ENCODE measurements around the gene RBM19.

RBM19 gene

DNA sequence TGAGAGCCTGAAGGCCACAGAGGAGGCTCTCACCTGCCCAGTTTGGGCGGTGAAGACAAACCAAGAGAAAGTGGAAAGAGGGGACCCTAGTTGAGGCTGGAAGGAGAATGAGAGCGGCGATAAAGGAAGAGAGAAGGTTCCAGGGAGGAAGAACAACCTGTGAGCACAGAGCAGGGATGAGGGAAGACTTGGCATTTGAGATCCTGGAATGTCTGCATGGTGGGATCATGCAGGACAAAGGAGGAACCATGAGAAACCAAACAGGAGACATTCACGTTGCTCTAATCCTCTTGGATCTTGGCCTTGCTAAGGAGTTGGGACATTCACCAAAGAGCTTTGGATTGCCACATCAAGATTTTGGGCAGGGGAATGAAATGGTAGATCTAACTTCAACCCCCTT is 22.9 kb upstream of the RBM19 start:
- FAIRE-seq, result no peak

DNA sequence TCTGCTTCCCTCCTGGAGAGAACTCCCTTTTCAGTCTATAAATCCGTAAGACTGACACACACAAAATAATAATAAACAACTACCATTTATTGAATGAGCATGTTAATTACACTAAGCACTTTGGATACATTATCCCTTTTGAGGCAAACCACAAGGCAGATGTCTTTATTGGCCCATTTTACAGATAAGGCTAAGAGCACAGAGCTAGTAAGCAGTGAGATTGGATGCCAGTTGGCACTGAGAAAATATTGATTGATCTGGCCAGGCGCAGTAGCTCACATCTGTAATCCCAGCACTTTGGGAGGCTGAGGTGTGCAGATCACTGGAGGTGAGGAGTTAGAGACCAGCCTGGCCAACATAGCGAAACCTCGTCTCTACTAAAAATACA is 21.9 kb upstream of the RBM19 start:
- no peak for FAIRE-seq

DNA sequence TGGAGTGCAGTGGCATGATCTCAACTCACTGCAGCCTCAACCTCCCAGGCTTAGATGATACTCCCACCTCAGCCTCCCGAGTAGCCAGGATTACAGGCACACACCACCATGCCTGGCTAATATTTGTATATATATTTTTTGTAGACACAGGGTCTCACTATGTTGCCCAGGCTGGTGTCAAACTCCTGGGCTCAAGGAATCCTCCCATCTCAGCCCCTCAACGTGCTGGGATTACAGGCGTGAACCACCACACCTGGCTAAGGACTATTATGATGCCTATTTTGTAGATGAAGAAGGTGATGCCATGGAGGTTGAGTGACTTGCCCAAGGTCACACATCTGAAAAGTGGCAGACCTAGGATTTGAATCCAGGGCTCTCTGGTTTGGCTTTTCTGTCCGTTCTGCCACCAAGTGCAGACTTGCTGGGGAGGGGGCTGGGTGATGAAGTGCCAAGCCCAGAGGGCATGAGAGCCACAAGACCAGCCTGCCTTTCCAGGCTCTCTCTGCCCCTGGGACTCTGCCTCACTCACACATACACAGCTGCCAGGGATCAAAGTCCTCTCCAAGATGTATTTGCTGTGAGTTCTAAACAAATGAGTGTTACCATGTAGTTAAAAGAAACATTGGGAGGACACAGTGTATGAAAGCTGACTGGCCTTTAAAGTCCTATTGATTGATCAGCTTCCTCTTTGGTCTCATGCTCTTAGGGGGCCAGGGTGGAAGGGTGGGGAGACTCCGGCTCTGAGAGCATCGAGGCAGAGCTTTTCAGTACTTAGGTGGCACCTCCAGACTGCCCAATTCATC is 21.3 kb upstream of the RBM19 start:
- FAIRE-seq, result no peak

DNA sequence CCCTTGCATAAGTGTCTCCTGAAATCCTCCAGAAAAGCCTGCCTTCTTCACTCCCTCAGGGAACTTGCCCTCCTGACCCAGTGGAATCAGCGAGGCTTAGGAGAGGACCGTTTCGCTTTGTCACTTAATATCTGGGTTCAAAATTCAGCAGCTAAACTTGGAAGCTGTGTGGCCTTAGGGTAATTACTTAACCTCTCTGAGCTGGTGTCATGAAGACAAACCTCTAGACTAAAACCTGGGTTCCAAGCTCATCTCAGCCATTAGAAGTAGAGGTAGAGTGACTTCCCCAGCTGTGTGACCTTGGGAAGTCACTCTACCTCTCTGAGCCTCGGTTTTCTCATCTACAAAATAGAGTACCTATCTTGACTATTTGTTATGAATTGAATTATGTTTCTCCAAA is 18.3 kb upstream of the RBM19 start:
- FAIRE-seq, result no peak

DNA sequence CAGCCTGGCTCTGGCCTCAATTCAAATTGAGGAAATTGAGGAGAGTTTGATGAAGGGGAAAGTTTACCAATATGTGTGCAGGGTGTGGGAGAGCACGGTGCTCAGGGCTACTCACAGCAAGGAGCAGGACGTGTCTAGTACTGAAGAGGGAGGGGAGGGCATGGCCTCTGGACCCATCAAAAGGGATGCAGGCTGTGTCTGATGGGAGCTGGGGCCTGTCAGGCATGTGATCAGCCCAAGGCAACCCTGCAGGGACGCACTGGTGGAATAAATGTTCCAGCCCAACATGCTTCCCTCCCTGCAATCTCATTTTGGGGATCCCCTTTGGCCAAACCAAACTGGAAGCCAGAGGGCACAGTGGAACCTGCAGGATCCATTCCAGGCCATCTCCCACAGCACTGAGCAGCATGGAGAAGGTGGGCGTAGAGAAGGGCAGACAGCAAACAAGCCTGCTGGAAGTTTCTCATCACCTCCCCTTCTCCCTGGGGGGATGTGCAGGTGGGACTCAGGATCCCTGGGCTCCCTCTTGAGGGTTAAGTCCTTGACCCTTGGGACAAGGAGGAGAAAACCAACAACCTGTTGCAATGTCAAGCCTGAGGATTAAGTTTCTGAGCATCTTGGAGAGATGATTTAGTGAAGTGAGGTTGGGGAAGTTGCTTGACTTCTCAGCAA is 17.8 kb upstream of the RBM19 start:
- FAIRE-seq, result no peak

DNA sequence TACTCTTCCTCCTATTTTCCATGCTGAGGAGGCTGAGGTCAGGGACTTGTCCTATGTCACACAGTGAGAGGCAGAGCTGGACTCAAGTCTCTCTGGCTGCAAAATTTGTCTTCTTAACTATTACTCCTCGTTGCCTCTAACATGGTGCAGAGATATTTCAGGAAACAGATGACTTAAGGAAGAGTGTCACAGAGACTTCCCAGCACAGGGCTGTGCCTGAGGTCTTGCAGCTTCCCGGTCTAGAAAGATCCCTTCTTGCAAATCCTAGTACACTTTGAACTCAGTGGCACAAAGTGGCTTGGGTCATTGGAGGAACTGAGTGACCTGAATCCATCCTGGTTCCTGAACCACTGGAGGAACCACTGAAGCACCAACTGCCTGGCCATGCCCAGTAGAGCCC is 17.1 kb upstream of the RBM19 start:
- FAIRE-seq, result no peak

DNA sequence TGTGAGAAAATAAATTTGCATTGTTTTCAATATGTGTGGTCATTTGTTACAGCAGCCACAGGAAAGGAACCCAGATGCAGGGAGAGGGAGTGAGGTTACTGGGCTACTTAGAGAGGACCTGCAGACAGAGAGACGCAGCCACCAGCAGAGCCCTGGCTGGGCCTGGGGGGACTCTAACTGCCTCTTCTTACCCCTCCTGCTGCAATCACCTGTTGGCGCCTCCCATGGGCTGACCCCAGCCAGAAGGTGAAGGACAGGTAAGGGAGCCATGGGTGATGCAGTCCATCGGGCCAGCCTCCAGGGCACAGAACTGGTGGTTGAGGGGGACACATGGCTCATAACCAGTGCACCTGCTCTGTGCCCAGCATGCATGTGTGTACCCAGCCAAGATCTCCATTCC is 15.8 kb upstream of the RBM19 start:
- FAIRE-seq, result no peak

DNA sequence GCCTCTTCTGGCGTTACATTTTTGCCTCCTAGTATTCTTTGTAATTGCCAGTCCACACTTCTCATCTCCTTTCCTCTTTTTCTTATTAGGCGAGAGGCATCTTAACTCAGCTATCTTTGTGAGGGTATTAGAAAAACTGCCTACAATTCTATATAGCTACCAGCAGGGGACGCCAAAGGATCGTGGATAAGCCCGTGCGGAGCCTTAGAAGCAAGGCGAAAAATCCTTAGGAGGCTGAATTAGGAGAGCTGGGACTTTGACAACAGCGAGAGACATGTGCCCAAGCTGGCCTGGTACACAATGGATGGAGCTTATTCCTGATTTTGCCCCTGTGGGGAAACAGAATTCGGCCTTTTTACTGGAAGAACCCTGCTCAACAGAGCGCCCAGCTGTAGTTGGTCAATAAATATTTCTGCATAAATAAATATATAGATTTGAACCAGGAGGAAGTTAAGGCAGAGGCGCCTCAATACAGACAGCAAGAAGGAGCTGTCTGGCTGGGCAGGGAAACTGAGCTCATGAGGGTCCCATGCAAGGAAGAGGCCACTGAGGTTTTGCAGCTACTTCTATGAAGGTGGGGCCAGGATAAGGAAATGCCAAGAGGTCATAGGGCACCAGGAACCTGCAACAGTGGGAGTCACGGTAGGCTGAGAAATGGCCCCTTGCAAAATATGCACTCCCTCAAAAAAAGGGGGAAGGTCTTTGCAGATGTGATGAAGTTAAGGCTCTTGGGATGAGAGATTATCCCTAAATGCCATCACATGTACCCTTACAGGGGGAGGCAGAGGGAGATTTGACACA is 14.6 kb upstream of the RBM19 start:
- FAIRE-seq, result peak; percentile 93

DNA sequence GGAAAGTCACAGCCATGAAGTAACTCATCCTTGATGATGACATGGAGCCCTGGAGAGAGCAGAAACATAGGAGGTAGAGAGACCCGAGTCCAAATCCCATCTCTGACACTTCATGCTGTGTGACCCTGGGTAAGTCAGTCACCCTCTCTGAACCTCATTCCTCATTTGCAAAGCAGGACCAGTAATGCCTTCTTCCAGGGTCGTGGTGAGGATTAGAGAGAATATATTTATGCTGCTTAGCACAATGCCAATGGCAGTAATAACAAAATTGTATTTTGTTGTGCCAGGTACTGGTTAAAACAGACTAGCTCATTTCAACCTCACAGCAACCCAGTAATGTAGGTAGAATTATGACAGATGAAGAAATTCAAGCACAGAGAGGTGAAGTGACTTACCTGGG is 13.9 kb upstream of the RBM19 start:
- no peak for FAIRE-seq

DNA sequence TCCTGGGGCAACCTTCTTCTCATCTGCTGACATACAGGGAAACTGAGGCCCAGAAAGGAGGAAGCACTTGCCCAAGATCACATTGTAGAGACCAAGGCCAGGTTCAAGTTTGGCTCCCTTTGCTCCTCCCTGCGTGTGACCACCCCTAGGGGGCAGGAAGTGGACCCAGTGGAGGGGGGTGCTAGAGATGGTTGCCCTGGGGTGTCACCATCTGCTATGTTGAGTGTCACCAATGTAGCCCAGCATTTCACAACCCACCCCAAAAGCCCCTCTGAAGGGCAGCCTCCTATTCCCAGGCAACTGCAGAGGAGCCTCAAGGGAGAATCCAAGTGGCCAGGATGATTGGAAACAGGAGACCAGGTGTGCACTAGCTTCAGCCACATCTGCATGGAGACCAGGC is 12.0 kb upstream of the RBM19 start:
- no peak for FAIRE-seq

DNA sequence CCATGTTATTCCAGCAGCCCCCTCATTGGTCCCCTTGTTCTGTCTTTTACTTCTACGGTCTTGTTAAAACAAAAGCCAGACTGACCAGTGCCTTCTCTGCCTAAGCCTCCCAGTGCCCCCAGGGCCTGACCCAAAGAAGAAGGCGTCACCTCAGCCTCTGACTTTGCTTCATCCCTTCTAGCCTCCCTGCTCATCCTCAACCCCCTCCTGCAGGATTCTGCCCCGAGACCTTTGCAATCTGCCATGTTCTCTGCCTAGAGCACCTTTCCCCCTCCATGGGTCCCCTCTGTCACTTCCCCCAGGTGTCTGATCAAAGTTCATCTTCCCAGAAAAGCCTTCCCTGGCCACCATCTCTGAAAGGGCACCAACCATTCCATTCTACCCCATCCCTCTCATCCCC is 7.9 kb upstream of the RBM19 start:
- no peak for FAIRE-seq

DNA sequence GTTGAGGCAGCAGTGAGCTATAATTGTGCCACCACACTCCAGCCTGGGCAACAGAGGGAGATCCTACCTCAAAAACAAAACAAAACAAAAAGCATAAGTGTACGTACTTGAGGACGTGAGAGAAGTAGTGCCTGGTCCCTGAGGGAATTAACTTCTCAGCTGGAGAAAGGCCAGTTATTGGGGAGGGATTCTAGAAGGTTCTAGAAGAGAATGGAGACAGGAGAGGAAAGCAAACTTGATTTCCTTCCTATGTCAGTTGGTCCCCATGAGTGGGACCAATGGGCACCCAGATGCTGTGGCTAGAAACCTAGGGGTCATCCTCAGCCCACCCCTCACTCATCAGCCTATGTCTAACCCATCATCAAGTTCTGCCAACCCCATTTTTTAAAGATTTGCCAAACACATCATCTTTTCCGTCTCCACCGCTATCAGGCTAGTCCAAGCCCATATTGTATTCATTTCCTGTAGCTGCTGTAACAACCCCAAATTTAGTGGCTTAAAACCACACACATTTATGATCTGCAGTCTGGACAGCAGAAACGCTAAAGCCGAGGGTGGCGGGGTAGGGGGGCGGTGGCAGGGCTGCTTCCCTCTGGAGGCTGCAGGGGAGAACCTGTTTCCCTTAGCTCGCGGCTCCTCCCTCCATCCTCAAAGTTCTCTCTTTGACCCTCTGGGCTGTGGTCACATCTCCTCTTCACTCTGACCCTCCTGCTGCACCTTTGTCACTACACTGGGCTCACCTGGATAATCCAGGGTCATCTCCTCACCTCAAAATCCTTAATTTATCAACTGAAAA is 7.2 kb upstream of the RBM19 start:
- FAIRE-seq, result no peak

DNA sequence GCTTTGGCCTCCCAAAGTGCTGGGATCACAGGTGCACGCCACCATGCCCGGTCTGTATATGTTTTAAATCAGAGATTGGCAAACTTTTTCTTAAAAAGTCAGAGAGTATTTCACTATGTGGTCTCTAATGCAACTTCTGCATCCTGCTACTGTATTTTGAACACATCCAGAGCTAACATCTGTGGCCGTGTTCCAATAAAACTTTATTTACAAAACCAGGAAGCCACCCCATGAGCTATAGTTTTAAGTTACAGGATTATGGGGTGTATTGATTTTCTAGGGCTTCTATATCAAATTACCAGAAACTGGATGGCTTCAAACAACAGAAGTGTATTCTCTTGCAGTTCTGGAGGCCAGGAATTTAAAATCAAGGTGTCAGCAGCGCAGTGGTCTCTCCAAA is 5.3 kb upstream of the RBM19 start:
- FAIRE-seq, result no peak

DNA sequence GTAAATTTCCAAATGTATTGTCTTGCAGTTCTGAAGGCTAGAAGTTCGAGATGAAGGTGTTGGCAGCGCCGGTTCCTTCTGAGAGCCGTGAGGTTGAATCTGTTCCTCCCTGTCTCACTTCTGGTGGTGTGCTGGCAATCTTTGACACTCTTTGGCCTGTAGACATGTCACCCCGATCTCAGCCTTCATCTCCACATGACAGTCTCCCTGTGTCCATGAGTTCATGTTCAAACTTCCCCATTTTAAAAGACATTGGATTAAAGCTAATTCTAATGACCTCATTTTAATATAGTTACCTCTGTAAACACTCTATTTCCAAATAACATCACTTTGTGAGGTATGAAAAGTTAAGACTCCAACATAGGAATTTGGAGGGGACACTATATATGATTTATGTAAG is 4.1 kb upstream of the RBM19 start:
- FAIRE-seq, result no peak

DNA sequence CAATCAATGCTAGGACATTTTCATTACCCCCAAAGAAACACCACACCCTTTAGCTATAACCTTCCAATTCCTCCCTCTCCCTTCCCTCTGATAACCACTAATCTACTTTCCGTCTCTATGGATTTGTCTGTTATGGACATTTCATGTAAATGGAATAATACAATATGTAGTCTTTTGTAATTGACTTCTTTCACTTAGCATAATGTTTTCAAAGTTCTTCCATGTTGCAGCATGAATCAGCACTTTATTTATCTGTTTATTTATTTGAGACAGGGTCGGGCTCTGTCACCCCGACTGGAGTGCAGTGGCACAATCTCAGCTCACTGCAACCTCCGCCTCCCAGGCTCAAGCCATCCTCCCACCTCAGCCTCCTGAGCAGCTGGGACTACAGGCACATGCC is 1.2 kb upstream of the RBM19 start:
- FAIRE-seq, result no peak

DNA sequence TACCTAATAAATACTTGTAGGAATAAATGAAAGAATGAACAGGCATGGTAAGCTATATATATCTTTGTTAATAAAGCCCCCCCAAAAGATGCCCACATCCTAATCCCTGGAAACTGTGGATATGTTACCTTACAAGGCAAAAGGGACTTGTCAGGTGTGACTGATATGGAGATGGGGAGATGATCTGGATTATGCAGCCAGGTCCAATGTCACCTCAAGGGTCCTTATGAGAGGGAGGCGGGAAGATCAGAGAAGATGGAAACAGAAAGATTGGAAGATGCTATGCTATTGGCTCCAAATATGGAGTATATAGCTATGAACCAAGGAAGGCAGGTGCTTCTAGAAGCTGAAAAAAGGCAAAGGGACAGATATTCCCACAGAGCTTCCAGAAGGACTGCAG is 3.4 kb downstream of the RBM19 start:
- FAIRE-seq, result no peak

DNA sequence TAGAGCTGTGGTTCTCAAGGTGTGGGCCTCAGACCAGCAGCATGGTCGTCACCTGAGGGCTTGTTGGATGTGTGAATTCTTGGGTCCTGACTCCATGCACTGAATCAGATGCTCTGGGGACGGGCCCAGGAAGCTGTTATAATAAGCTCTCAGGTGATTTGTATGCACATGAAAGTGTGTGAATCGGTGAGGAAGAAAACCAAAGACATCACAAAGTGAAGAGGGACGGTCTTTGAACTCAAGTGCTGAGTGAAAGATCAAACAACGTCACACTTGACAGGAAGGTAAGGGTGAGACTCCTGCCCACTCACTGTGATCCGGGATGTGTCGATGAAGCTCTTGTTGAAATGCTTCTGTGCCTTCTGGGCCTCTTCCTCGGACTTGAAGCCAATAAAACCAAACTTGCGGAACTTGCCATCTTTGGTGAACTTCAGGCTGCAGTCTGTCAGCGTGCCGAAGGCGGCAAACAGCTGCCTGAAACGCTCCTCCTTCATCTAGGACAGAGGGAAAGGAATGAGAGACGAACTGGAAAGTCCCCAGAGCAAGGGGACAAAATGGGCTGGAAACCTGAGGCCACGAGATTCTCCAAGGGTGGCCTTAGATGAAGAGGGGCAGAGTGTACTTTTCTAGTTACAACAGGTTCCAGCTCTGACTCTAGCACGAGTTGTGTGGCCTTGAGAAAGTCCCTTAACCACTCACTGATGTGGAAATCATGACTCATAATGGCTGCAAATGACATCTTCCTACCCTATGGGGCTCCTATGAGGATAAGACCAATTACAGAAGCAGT is 4.0 kb downstream of the RBM19 start:
- no peak for FAIRE-seq

DNA sequence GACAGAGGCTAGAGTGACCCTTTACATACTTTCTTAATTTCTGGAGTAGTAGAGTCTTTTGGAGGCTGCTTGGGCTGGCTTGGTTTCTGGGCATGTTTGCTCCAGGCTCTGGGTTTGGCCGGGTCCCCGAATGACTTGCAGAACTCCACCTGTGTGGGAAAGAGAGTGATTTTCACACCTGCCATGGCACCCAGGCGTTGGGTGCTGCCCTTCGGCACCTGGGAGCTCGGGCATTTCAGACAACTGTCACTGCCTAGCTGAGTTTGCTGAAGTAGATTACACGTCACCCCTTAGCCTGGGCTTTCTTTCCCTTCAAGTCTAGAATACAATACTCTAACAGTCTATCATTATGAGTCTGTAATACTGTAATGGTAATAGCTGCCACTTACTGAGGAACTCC is 6.1 kb downstream of the RBM19 start:
- no peak for FAIRE-seq

DNA sequence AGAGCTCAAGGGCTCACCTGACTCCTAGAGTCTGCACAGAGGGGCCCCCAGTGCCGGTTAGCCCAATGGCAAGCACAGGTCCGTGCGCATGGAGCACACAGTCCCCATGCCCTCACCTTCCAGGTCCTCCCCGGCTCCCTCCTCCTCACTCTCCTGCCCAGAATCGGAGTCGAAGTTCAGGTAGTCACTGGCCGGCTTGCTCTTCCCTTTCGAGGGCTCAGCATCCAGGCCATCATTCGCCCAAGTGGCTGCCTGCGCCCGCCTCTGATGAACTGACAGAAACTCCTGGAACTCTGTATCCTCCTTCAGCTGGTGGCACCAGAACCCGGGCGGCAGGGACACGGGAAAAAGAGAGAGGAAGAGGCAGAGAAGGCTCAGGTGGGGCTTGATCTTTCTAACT is 7.0 kb downstream of the RBM19 start:
- no peak for FAIRE-seq

DNA sequence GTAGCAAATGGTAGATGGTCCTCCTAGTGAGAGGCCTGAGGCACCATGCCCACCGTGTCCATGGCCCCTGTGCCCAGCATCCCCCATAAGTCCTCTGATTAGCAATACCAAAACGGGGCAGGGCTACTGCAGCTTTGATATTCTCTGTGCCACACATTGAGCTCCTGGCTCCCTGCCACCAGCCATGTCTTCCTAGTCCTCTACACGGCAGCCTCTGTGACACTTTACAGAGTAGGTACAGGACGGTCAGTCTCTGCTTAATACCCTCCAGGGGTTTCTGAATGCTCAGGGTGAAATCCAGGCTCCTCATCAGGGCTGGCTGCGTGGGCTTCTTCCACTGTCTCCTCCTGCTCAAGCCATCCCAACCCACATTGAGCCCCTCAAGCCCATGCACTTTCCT is 8.0 kb downstream of the RBM19 start:
- FAIRE-seq, result no peak

DNA sequence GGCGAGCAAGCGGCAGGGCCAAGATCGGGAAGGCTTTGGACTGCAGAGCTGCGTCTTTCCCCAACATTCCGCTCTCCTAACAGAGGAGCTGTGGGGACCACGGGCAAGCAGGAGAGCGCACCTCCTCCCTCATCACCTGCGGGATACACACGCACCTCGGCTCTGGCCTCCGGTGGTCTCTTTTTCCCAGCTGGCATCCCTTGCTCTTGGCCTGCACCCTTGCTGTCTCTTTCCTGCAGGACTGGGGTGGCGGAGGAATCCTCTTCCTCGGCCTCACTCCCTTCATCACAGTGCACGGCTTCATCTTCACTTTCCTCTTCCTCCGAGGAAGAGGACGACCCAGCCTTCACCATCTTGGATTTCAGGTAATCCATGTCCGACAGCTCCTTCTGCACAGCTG is 8.5 kb downstream of the RBM19 start:
- no peak for FAIRE-seq

All from A204.1 (cell line).